Iris pigment epithelial cell (primary cell): Measurements from ENCODE around the gene BTBD9.

ENCODE experiments used
- DNase-seq: peaks from one replicate; pipeline ENCODE4 v3.0.0-alpha.2; 2011; ENCODE audit warnings: low read depth

BTBD9 gene

GRCh38 chr6:38239719-38240451 is 399.8 kb downstream of the BTBD9 start:
- peak; percentile 43 for DNase-seq

- no peak for DNase-seq
Observed at GRCh38 chr6:38236631-38237030, 403.1 kb downstream of the BTBD9 start.

- DNase-seq = no peak
Observed at GRCh38 chr6:38234934-38235682, 404.6 kb downstream of the BTBD9 start.

- DNase-seq = no peak
Observed at GRCh38 chr6:38234141-38234540, 405.6 kb downstream of the BTBD9 start.

- peak; percentile 71 for DNase-seq
Observed at GRCh38 chr6:38233161-38233791, 406.5 kb downstream of the BTBD9 start.

GRCh38 chr6:38225766-38226165 is 414.0 kb downstream of the BTBD9 start:
- no peak for DNase-seq

- DNase-seq = no peak
Observed at GRCh38 chr6:38221251-38221650, 418.5 kb downstream of the BTBD9 start.

- DNase-seq = no peak
Observed at GRCh38 chr6:38220069-38220723, 419.5 kb downstream of the BTBD9 start.

- no peak for DNase-seq
Observed at GRCh38 chr6:38218235-38218634, 421.5 kb downstream of the BTBD9 start.

- DNase-seq = no peak
Observed at GRCh38 chr6:38216451-38216850, 423.3 kb downstream of the BTBD9 start.

GRCh38 chr6:38215651-38216311 is 423.9 kb downstream of the BTBD9 start:
- DNase-seq = no peak

GRCh38 chr6:38215225-38215624 is 424.5 kb downstream of the BTBD9 start:
- DNase-seq = no peak

- DNase-seq = no peak
Observed at GRCh38 chr6:38214159-38214558, 425.6 kb downstream of the BTBD9 start.

- DNase-seq = no peak
Observed at GRCh38 chr6:38213251-38213658, 426.5 kb downstream of the BTBD9 start.

- DNase-seq = peak; percentile 48
Observed at GRCh38 chr6:38212579-38212978, 427.1 kb downstream of the BTBD9 start.

- no peak for DNase-seq
Observed at GRCh38 chr6:38212116-38212515, 427.6 kb downstream of the BTBD9 start.

GRCh38 chr6:38209371-38210260 is 430.1 kb downstream of the BTBD9 start:
- peak; percentile 70 for DNase-seq

- no peak for DNase-seq
Observed at GRCh38 chr6:38208028-38208427, 431.7 kb downstream of the BTBD9 start.

GRCh38 chr6:38207375-38207774 is 432.4 kb downstream of the BTBD9 start:
- no peak for DNase-seq

- no peak for DNase-seq
Observed at GRCh38 chr6:38198219-38198618, 441.5 kb downstream of the BTBD9 start.

- DNase-seq = no peak
Observed at GRCh38 chr6:38195113-38195635, 444.6 kb downstream of the BTBD9 start.
